Measurements from ENCODE around the gene RXRB. TPM values are rescaled to one million over a fixed set of nuclear protein-coding genes. Genes with fewer than 3 reads are reported as not detected.

The RXRB gene
- total and polyA plus RNA-seq, 4 donors, result 19.2 to 79.0 (median 47.0) TPM

DNA sequence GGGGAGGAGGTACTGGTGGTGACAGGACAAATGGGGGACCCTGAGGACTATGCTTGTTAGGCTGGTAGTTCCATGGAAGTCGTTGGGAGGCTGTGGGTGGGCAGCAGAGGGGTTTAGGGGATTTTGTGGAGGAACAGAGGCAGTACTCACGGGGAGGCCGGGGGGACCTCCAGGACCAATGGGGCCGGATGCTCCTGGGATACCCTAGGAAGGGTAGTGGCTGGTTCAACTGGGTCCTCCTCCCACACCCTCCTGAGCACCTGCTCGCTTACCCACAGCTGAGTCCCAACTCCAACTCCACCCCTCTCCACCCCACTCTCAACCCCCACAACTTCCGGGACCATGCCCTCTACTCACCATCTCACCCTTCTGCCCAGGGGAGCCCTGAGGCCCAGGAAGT is 34.1 kb downstream of the RXRB start:
- H3K4me1 ChIP-seq (ENCODE audit: control insufficient read depth, insufficient read depth, low read length), result peaks cover 15% of the 10 kb centered on the region
- peaks cover 3% of the 10 kb centered on the region for H3K27me3 ChIP-seq (ENCODE audit: control insufficient read depth, insufficient read depth, low read length)
- no peak overlapping the region for H3K4me3 ChIP-seq (ENCODE audit: low read depth, low read length)
- H3K27ac ChIP-seq (ENCODE audit: low read depth, low read length), result no peak overlapping the region
- DNase-seq (ENCODE audit: low read depth in 4 of 6, low spot score in 6 of 6), result no peak
- 85% methylated on average over 3 of the region's 6 CpGs for WGBS (ENCODE audit: insufficient coverage)
- H3K36me3 ChIP-seq (ENCODE audit: control insufficient read depth, insufficient read depth, low read length), result peaks cover 51% of the 10 kb centered on the region
- no peaks in the 10 kb centered on the region for H3K9me3 ChIP-seq (ENCODE audit: control insufficient read depth, insufficient read depth, low read length)

DNA sequence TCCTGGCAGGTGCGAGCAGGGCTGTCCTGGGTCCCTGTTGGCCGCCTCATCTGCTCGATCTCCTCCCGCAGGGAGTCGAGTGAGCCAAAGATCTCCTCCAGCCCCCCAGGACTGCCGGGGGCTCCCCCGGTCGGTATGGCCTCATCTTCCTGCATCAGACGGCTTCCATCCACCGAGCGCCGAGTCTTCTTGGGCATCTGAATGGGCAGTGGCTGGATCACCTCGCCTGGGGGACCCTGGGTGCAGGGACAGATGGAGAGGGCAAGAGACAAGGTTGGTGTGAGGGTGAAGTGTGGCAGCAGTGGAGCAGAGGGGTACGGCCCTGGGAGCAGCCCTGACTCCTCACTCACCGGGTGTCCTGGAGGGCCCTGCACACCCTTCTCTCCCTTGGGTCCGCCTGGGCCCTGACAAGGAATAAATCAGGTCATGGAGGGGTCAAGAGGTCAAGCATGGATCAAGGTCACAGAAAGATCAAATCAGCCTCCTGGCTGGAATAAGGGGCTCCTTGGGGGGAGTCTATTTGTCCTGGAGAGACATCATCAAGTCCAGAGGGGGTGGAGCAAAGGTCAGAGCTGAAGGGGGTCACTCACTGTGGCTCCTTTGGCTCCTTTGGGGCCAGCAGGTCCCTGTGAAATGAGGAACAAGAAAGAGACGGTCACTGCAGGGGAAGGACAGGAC is 34.7 kb downstream of the RXRB start:
- DNase-seq (ENCODE audit: low read depth in 4 of 6, low spot score in 6 of 6), result no peak
- H3K36me3 ChIP-seq (ENCODE audit: control insufficient read depth, insufficient read depth, low read length), result peaks cover 48% of the 10 kb centered on the region
- H3K4me1 ChIP-seq (ENCODE audit: control insufficient read depth, insufficient read depth, low read length), result peaks cover 22% of the 10 kb centered on the region
- peaks cover 3% of the 10 kb centered on the region for H3K27me3 ChIP-seq (ENCODE audit: control insufficient read depth, insufficient read depth, low read length)
- no peak overlapping the region for H3K4me3 ChIP-seq (ENCODE audit: low read depth, low read length)
- H3K27ac ChIP-seq (ENCODE audit: low read depth, low read length), result no peak overlapping the region
- 88% methylated on average over 16 of the region's 17 CpGs for WGBS (ENCODE audit: insufficient coverage)
- no peaks in the 10 kb centered on the region for H3K9me3 ChIP-seq (ENCODE audit: control insufficient read depth, insufficient read depth, low read length)

DNA sequence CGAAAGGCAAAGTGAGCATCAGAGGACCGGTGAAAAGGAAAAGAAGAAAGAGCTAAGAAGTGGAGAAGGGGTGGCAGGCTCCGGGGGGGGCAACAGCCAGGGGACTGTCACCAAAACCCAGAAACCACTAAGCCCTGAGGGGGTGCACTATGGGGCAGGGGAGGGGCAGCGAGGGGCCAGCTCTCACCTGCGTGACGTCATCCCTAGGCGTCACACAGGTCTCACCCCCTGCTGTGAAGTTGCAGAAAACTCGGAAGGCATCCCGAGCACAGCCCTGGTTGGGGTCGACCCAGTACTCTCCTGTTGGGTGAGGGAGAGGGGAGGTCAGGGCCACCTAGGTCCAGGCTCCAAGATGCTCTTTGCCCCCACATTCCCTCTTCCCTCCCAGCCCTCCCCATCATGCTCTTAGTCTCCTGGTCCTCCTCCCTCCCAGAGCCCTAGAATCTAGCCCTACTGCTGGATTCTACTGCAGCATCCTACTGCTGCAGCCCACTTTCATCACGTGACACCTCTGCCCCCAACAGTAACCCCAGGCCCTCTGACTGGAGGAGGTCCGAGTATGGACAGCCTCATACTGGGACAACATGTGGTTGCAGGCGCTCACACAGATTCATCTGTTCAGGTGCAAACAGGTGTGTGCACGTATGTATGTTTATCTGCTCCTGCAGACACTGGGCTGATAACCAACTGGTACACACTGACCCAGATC is 35.6 kb downstream of the RXRB start:
- Histone ChIP-seq H3K27me3 (ENCODE audit: control insufficient read depth, insufficient read depth, low read length) (peaks cover 3% of the 10 kb centered on the region), H3K4me3 (ENCODE audit: low read depth, low read length) (no peak overlapping the region), H3K27ac (ENCODE audit: low read depth, low read length) (no peak overlapping the region), H3K36me3 (ENCODE audit: control insufficient read depth, insufficient read depth, low read length) (peaks cover 40% of the 10 kb centered on the region), H3K9me3 (ENCODE audit: control insufficient read depth, insufficient read depth, low read length) (no peaks in the 10 kb centered on the region), H3K4me1 (ENCODE audit: control insufficient read depth, insufficient read depth, low read length) (peaks cover 26% of the 10 kb centered on the region)
- WGBS (ENCODE audit: insufficient coverage), result 66% methylated on average over 11 of the region's 14 CpGs
- DNase-seq (ENCODE audit: low read depth in 4 of 6, low spot score in 6 of 6), result no peak

DNA sequence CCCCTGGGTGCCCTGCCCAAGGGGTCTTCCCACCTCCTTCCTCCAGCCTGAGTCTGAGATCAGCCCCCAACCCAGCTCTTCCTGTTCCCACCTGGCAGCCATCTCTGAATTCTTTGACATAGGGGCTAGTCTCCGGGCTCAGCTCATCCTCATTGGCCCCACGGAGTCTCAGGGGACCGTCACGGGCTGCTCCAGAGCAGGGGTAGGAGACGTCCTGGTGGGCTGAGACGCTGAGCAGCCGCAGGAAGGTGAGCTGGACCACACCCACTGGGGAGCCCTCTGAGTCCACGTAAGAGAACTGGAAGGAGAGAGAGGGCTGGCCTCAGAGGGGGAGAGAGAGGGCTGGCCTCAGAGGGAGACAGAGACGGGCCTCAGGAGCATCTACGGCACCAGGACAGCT is 36.3 kb downstream of the RXRB start:
- H3K27me3 ChIP-seq (ENCODE audit: control insufficient read depth, insufficient read depth, low read length), result peaks cover 3% of the 10 kb centered on the region
- no peak overlapping the region for H3K27ac ChIP-seq (ENCODE audit: low read depth, low read length)
- peaks cover 40% of the 10 kb centered on the region for H3K36me3 ChIP-seq (ENCODE audit: control insufficient read depth, insufficient read depth, low read length)
- H3K4me3 ChIP-seq (ENCODE audit: low read depth, low read length), result no peak overlapping the region
- no peak for DNase-seq (ENCODE audit: low read depth in 4 of 6, low spot score in 6 of 6)
- peaks cover 26% of the 10 kb centered on the region for H3K4me1 ChIP-seq (ENCODE audit: control insufficient read depth, insufficient read depth, low read length)
- WGBS (ENCODE audit: insufficient coverage), result 66% methylated on average over 10 of the region's 10 CpGs
- no peaks in the 10 kb centered on the region for H3K9me3 ChIP-seq (ENCODE audit: control insufficient read depth, insufficient read depth, low read length)

DNA sequence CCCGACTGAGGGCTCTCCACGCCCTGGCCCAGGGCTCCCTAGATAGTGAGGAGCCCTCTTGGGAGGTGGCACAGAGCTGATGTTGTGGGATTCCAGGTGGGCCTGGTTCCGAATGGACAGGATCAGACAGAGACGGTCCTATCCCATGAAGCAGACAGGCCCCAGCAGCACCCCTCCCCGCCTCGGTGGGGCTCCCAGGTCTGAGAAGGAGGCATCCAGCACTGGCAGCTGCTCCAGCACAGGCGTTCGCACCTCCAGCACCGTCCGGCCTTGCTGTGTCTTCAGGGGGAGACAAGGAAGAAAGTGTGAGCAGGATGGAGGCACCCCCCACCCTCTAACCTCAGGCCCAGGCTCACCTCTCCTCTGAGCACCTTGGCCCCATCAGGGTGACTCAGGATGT is 36.9 kb downstream of the RXRB start:
- DNase-seq (ENCODE audit: low read depth in 4 of 6, low spot score in 6 of 6), result no peak
- peaks cover 3% of the 10 kb centered on the region for H3K27me3 ChIP-seq (ENCODE audit: control insufficient read depth, insufficient read depth, low read length)
- H3K4me3 ChIP-seq (ENCODE audit: low read depth, low read length), result no peak overlapping the region
- H3K36me3 ChIP-seq (ENCODE audit: control insufficient read depth, insufficient read depth, low read length), result peaks cover 40% of the 10 kb centered on the region
- H3K27ac ChIP-seq (ENCODE audit: low read depth, low read length), result no peak overlapping the region
- H3K9me3 ChIP-seq (ENCODE audit: control insufficient read depth, insufficient read depth, low read length), result no peaks in the 10 kb centered on the region
- 94% methylated on average over 3 of the region's 10 CpGs for WGBS (ENCODE audit: insufficient coverage)
- peaks cover 26% of the 10 kb centered on the region for H3K4me1 ChIP-seq (ENCODE audit: control insufficient read depth, insufficient read depth, low read length)

DNA sequence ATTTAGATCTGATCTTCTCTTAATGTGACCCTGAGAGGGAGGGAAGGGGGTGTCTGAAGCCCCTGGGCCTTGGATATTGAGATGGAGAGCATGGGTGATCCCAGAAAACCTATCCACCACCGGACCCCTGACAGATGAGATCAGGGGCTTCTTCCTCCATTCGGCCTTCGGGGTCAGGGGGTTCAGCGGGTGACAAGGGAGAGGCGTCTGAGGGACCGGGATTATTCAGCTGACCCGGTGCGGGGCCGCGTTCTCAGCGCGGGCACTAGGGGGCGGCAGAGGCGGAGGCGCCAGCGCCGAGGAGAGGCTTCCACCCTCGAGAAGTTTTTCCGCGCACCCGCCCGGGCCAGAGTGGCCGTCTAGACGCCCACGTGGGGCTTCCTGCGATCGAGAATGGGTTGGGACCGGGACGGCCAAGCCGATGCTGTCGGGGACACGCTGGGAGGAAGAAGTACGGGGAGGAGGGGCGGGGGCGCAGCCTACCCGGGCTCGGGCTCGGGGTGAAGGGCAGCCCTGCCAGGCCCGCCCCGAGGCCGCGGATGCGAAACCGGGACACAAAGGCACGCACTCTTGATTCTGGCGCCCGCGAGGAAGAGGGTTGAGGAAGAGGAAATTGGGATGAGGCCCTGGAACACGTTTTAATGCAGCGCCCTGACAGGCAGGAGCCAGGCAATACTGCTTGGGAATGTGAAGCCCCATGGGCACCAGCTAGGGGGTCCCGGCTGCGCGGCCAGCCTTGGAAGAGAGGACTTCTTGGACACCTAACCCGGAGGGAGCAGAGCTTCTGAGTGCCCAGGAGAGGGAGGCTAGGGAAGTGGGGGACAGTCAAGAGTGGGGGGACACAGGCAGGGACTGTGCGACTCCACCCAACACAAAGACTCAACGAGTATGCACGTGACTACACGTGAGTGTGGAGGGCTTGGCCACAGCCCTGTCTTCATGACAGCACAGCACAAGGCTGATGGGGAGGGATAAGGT is 38.8 kb downstream of the RXRB start:
- peak in 4 of 6 donors; percentile 30 to 79 (median 42) for DNase-seq (ENCODE audit: low read depth in 4 of 6, low spot score in 6 of 6)
- peaks cover 3% of the 10 kb centered on the region for H3K27me3 ChIP-seq (ENCODE audit: control insufficient read depth, insufficient read depth, low read length)
- WGBS (ENCODE audit: insufficient coverage), result under 1% methylated on average over 49 of the region's 58 CpGs
- no peaks in the 10 kb centered on the region for H3K9me3 ChIP-seq (ENCODE audit: control insufficient read depth, insufficient read depth, low read length)
- H3K4me1 ChIP-seq (ENCODE audit: control insufficient read depth, insufficient read depth, low read length), result peaks cover 26% of the 10 kb centered on the region
- peaks cover 25% of the 10 kb centered on the region for H3K36me3 ChIP-seq (ENCODE audit: control insufficient read depth, insufficient read depth, low read length)
- peak overlapping the region; percentile 75 for H3K27ac ChIP-seq (ENCODE audit: low read depth, low read length)
- H3K4me3 ChIP-seq (ENCODE audit: low read depth, low read length), result peak overlapping the region; percentile 40

DNA sequence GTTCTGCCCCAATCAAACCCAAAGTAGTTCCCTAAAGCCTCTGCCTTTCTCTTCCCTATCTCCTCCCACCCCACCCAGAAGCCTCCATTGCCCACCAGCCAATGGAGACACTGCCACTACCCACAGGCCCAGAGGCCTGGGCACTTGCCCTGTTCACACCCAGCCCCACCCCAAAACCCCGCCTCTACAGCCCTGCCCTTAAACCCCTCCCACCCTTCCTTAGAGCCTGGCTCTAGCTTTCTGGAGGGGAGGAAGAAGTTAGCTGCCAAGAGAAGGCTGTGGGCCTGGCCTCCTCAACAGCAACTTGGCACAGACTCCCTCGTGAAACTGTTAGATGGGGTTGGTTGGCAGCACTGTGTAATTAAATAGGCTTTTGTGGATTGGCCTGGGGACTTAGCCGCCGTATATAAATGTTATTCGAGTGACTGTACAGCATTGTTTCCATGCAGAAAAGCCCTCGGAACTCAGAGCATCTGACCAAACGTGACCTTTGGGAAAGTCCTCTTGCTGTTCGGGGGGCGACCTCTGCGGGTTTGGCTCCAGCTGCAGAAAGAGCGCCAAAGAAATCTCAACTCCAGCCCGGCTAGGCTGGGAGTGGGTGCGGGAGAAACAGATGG is 39.6 kb downstream of the RXRB start:
- Histone ChIP-seq H3K27ac (ENCODE audit: low read depth, low read length) (peak overlapping the region; percentile 75), H3K4me3 (ENCODE audit: low read depth, low read length) (no peak overlapping the region)
- WGBS (ENCODE audit: insufficient coverage), result 24% methylated on average over 11 of the region's 13 CpGs

DNA sequence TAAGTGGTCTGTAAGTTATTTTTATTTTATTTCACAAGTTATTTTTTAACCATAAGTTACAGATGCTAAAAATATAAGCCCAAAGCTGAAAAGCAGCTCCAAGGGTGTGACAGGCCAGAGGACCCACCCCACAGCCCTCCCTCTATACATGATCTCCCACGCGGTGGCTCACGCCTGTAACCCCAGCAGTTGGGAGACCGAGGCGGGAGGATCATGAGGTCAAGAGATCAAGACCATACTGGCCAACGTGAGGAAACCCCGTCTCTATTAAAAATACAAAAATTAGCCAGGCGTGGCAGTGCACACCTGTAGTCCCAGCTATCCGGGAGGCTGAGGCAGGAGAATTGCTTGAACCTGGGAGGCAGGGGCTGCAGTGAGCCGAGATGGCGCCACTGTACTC is 40.4 kb downstream of the RXRB start:
- Histone ChIP-seq H3K9me3 (ENCODE audit: control insufficient read depth, insufficient read depth, low read length) (no peaks in the 10 kb centered on the region), H3K27me3 (ENCODE audit: control insufficient read depth, insufficient read depth, low read length) (peaks cover 3% of the 10 kb centered on the region), H3K4me1 (ENCODE audit: control insufficient read depth, insufficient read depth, low read length) (peaks cover 26% of the 10 kb centered on the region), H3K27ac (ENCODE audit: low read depth, low read length) (no peak overlapping the region), H3K36me3 (ENCODE audit: control insufficient read depth, insufficient read depth, low read length) (peaks cover 12% of the 10 kb centered on the region), H3K4me3 (ENCODE audit: low read depth, low read length) (no peak overlapping the region)
- DNase-seq (ENCODE audit: low read depth in 4 of 6, low spot score in 6 of 6), result no peak
- 94% methylated on average over 8 of the region's 11 CpGs for WGBS (ENCODE audit: insufficient coverage)

More for the DNA sequence above, 39.6 kb downstream of the RXRB start:
- Histone ChIP-seq H3K36me3 (ENCODE audit: control insufficient read depth, insufficient read depth, low read length) (peaks cover 17% of the 10 kb centered on the region), H3K9me3 (ENCODE audit: control insufficient read depth, insufficient read depth, low read length) (no peaks in the 10 kb centered on the region), H3K4me1 (ENCODE audit: control insufficient read depth, insufficient read depth, low read length) (peaks cover 26% of the 10 kb centered on the region), H3K27me3 (ENCODE audit: control insufficient read depth, insufficient read depth, low read length) (peaks cover 3% of the 10 kb centered on the region)
- peak in 5 of 6 donors; percentile 23 to 92 (median 68) for DNase-seq (ENCODE audit: low read depth in 4 of 6, low spot score in 6 of 6)

DNA sequence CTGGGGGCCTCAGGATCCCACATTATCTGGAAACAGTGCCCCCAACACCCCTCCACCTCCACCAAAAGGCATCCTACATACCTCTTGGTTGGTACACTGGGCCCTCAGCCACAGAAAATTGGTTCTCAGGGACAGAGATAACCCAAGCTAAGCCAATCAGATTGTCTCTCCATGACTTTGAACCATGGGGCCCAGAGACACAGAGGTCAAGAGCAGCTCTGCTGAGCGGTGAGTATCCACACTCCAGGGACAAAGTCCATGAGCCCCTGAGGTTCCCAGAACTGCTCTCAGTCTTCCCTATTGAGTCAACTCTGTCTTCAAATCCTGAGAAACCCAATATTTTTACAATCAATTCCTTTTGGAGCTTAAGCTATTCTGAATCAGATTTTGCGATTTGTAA is 43.5 kb downstream of the RXRB start:
- H3K9me3 ChIP-seq (ENCODE audit: control insufficient read depth, insufficient read depth, low read length), result no peaks in the 10 kb centered on the region
- H3K36me3 ChIP-seq (ENCODE audit: control insufficient read depth, insufficient read depth, low read length), result no peaks in the 10 kb centered on the region
- no peak overlapping the region for H3K4me3 ChIP-seq (ENCODE audit: low read depth, low read length)
- H3K27ac ChIP-seq (ENCODE audit: low read depth, low read length), result no peak overlapping the region
- no peak for DNase-seq (ENCODE audit: low read depth in 4 of 6, low spot score in 6 of 6)
- peaks cover 17% of the 10 kb centered on the region for H3K4me1 ChIP-seq (ENCODE audit: control insufficient read depth, insufficient read depth, low read length)
- peaks cover 2% of the 10 kb centered on the region for H3K27me3 ChIP-seq (ENCODE audit: control insufficient read depth, insufficient read depth, low read length)
- WGBS (ENCODE audit: insufficient coverage), result 70% methylated on average over 1 of the region's 2 CpGs

Measured in spinal cord (tissue), 10 donors.